Natural killer cell (primary cell): ENCODE results near the gene B3GNT8. TPM values are rescaled to one million over a fixed set of nuclear protein-coding genes. Genes with fewer than 3 reads are reported as not detected.

ENCODE experiments used
- ATAC-seq, 3 donors: fragments of 150-1000 bp in 2 of 3; fragments of 200-7000 bp in 1 of 3; cut with Tn5 transposase; 1 replicate in 1 of 3; 2 replicates in 2 of 3; pipeline ENCODE4 v1.10.0; 2021; ENCODE audit warnings: mild to moderate bottlenecking in 2 of 3, moderate library complexity in 2 of 3
- DNase-seq, 2 donors: peaks; one replicate each; pipeline versions ENCODE4 v3.0.0 to v3.0.0-alpha.2; 2013 to 2021; ENCODE audit warnings: mixed read lengths in 1 of 2
- H3K27ac ChIP-seq: one replicate; pipeline ENCODE4 v1.5.1; 2013; ENCODE audit warnings: mild to moderate bottlenecking, low read length
- H3K27me3 ChIP-seq: one replicate; pipeline ENCODE4 v1.6.1; 2013; ENCODE audit warnings: low read length; ENCODE audit not compliant: control insufficient read depth, insufficient read depth
- H3K36me3 ChIP-seq: one replicate; pipeline ENCODE4 v1.6.1; 2013; ENCODE audit warnings: low read length; ENCODE audit not compliant: control insufficient read depth, insufficient read depth
- H3K4me1 ChIP-seq: one replicate; pipeline ENCODE4 v1.6.1; 2013; ENCODE audit warnings: low read length; ENCODE audit not compliant: control insufficient read depth, insufficient read depth
- H3K4me3 ChIP-seq: one replicate; pipeline ENCODE4 v1.5.1; 2013; ENCODE audit warnings: low read length
- H3K9me3 ChIP-seq: one replicate; pipeline ENCODE4 v1.6.1; 2013; ENCODE audit warnings: low read length; ENCODE audit not compliant: control insufficient read depth, insufficient read depth
- H3K27ac Mint-ChIP-seq, 2 donors: one replicate each; pipeline ENCODE4 v1.8.0; 2022; ENCODE audit warnings: mild to moderate bottlenecking in 2 of 2, mixed read lengths in 2 of 2, moderate library complexity in 1 of 2
- H3K27me3 Mint-ChIP-seq, 2 donors: one replicate each; pipeline ENCODE4 v1.8.0; 2022; ENCODE audit warnings: low read depth in 2 of 2, mixed read lengths in 2 of 2
- H3K36me3 Mint-ChIP-seq: one replicate; pipeline ENCODE4 v1.8.0; 2022; ENCODE audit warnings: mixed read lengths
- H3K4me1 Mint-ChIP-seq, 2 donors: one replicate each; pipeline ENCODE4 v1.8.0; 2022; ENCODE audit warnings: mixed read lengths in 2 of 2
- H3K4me3 Mint-ChIP-seq: one replicate; pipeline ENCODE4 v1.8.0; 2022; ENCODE audit warnings: mild to moderate bottlenecking, moderate library complexity, mixed read lengths
- H3K9me3 Mint-ChIP-seq, 2 donors: one replicate each; pipeline ENCODE4 v1.8.0; 2022; ENCODE audit warnings: mixed read lengths in 2 of 2
- CTCF ChIP-seq: fragments of 200-600 bp; IDR thresholded peaks from one replicate; pipeline ENCODE4 v1.8.0; 2022; ENCODE audit warnings: antibody characterized with exemption
- WGBS: methylation state at CpG from one replicate; pipeline ENCODE4 v1.1.7; 2013; ENCODE audit warnings: missing lambda C conversion rate; ENCODE audit not compliant: insufficient coverage; 5-methylcytosine and 5-hydroxymethylcytosine counted together
- intact Hi-C: fragments of 100-400 bp; cut with micrococcal nuclease; formaldehyde crosslinking; loops from one replicate; pipeline ENCODE4 v1.14.2; 2022
- total RNA-seq, 4 donors: library from RNA; stranded (reverse); fragments of 120-200 nt in 1 of 4; gene quantifications; one replicate each; pipeline versions ENCODE4 v1.2.3 to v1.2.4, GENCODE V29; 2013 to 2022

B3GNT8 gene
- total RNA-seq, 3 donors from 2014 or later (not counting 1 experiment from before 2014, with no cell fraction given), result 1.5 to 2.5 (median 2.1) TPM

- H3K4me3 Mint-ChIP-seq, result no peak overlapping the region
- no peak for ATAC-seq
- no peak for TF ChIP-seq CTCF
- peaks cover 51% of the 10 kb centered on the region for H3K36me3 ChIP-seq
- H3K4me3 ChIP-seq, result no peak overlapping the region
- H3K4me1 ChIP-seq, result peaks cover 51% of the 10 kb centered on the region
- H3K9me3 ChIP-seq, result no peaks in the 10 kb centered on the region
- DNase-seq, result no peak
- 97% methylated on average over 12 of the region's 12 CpGs for WGBS
- H3K27ac ChIP-seq, result no peak overlapping the region
- H3K36me3 Mint-ChIP-seq, result no peaks in the 10 kb centered on the region
- H3K27me3 Mint-ChIP-seq, result no peaks in the 10 kb centered on the region
- intact Hi-C loops, result no loop called here
- H3K9me3 Mint-ChIP-seq, result no peaks in the 10 kb centered on the region
- H3K4me1 Mint-ChIP-seq, result peaks cover 5 to 24% of the 10 kb centered on the region in 2 donors
- H3K27me3 ChIP-seq, result no peaks in the 10 kb centered on the region
- H3K27ac Mint-ChIP-seq, result no peak overlapping the region
These were observed 4.2 kb downstream of the B3GNT8 start for GRCh38 chr19:41422955-41423354.

DNA sequence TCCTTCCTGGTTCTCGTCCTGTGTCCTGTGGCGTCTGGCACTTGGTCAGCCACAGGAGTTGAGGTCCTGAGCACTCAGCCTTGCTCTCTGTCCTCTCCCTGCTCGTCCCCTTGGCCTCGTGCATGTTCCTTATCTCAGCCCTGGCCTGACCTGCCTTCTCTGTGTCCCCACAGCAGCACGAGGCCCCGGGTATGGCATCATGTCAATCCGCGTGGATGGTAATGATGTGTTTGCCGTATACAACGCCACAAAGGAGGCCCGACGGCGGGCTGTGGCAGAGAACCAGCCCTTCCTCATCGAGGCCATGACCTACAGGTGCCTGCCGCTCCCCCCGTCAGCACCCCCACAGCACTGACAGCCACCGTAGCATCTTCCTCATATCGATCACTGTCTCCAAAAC, 4.7 kb downstream of the B3GNT8 start:
- no peaks in the 10 kb centered on the region for H3K9me3 Mint-ChIP-seq

GRCh38 chr19:41421973-41422372, 5.2 kb downstream of the B3GNT8 start:
- DNase-seq, result no peak
- H3K27ac ChIP-seq, result no peak overlapping the region
- H3K4me3 ChIP-seq, result no peak overlapping the region
- Mint-ChIP-seq H3K4me1 (peaks cover 3 to 14% of the 10 kb centered on the region in 2 donors), H3K27ac (peak overlapping the region in 1 of 2 donors; percentile 74), H3K36me3 (no peaks in the 10 kb centered on the region), H3K9me3 (no peaks in the 10 kb centered on the region), H3K4me3 (no peak overlapping the region), H3K27me3 (no peaks in the 10 kb centered on the region)
- H3K27me3 ChIP-seq, result no peaks in the 10 kb centered on the region
- no peaks in the 10 kb centered on the region for H3K9me3 ChIP-seq
- intact Hi-C loops, result no loop called here
- TF ChIP-seq CTCF, result no peak
- H3K4me1 ChIP-seq, result peaks cover 41% of the 10 kb centered on the region
- 97% methylated on average over 17 of the region's 20 CpGs for WGBS
- no peak for ATAC-seq
- H3K36me3 ChIP-seq, result peaks cover 51% of the 10 kb centered on the region

More for the DNA sequence above, 4.7 kb downstream of the B3GNT8 start:
- no peak overlapping the region for H3K4me3 Mint-ChIP-seq
- no peaks in the 10 kb centered on the region for H3K36me3 Mint-ChIP-seq
- no peak overlapping the region for H3K27ac Mint-ChIP-seq
- H3K4me1 ChIP-seq, result peaks cover 46% of the 10 kb centered on the region
- H3K27ac ChIP-seq, result no peak overlapping the region
- DNase-seq (no peak), ATAC-seq (no peak)
- H3K9me3 ChIP-seq, result no peaks in the 10 kb centered on the region
- 92% methylated on average over 18 of the region's 18 CpGs for WGBS
- no peaks in the 10 kb centered on the region for H3K27me3 Mint-ChIP-seq
- H3K27me3 ChIP-seq, result no peaks in the 10 kb centered on the region
- no peak for TF ChIP-seq CTCF
- peaks cover 51% of the 10 kb centered on the region for H3K36me3 ChIP-seq
- H3K4me1 Mint-ChIP-seq, result peaks cover 5 to 19% of the 10 kb centered on the region in 2 donors
- intact Hi-C loops, result no loop called here
- H3K4me3 ChIP-seq, result no peak overlapping the region

GRCh38 chr19:41421314-41421713, 5.9 kb downstream of the B3GNT8 start:
- Histone ChIP-seq H3K9me3 (no peaks in the 10 kb centered on the region), H3K4me1 (peaks cover 37% of the 10 kb centered on the region), H3K4me3 (no peak overlapping the region), H3K27ac (no peak overlapping the region), H3K36me3 (peaks cover 51% of the 10 kb centered on the region), H3K27me3 (no peaks in the 10 kb centered on the region)
- intact Hi-C loops, result no loop called here
- peaks cover 0 to 9% of the 10 kb centered on the region in 2 donors for H3K4me1 Mint-ChIP-seq
- 88% methylated on average over 6 of the region's 6 CpGs for WGBS
- H3K4me3 Mint-ChIP-seq, result no peak overlapping the region
- no peaks in the 10 kb centered on the region for H3K27me3 Mint-ChIP-seq
- H3K36me3 Mint-ChIP-seq, result no peaks in the 10 kb centered on the region
- TF ChIP-seq CTCF, result no peak
- H3K27ac Mint-ChIP-seq, result peak overlapping the region in 1 of 2 donors; percentile 74
- no peak for ATAC-seq
- H3K9me3 Mint-ChIP-seq, result no peaks in the 10 kb centered on the region
- no peak for DNase-seq
